GM18499 (cell line): ENCODE results near the gene NIT1.
A peak's percentile ranks its signal among the peaks of the same experiment; 100 is the strongest.

ENCODE experiments used
- ATAC-seq: cut with Tn5 transposase; IDR thresholded peaks from one replicate; pipeline ENCODE4 v1.9.1; 2021; ENCODE audit warnings: moderate number of reproducible peaks; ENCODE audit not compliant: insufficient read depth, unreplicated experiment

Gene NIT1

GRCh38 chr1:161140755-161141400, 23.0 kb downstream of the NIT1 start:
- ATAC-seq, result no peak

- no peak for ATAC-seq
These were observed 27.9 kb downstream of the NIT1 start for GRCh38 chr1:161145832-161146231.

- ATAC-seq, result no peak
These were observed 35.3 kb downstream of the NIT1 start for GRCh38 chr1:161153176-161153575.

GRCh38 chr1:161153682-161154337, 35.9 kb downstream of the NIT1 start, which contains the start of gene UFC1:
Gene UFC1 (plus strand): TSS chr1:161153978. CDS start chr1:161153998, 20 bp downstream.
- ATAC-seq, result peak; percentile 53

- ATAC-seq, result no peak
These were observed 40.0 kb downstream of the NIT1 start for GRCh38 chr1:161157867-161158266.

GRCh38 chr1:161158316-161159010, 40.6 kb downstream of the NIT1 start:
- no peak for ATAC-seq

GRCh38 chr1:161159087-161159912, 41.4 kb downstream of the NIT1 start, which contains the start of gene USP21:
Gene USP21 (plus strand): TSS chr1:161159500. CDS start chr1:161160641, 1,141 bp downstream.
- ATAC-seq, result peak; percentile 54

- no peak for ATAC-seq
These were observed 42.0 kb downstream of the NIT1 start for GRCh38 chr1:161159913-161160243.

- no peak for ATAC-seq
These were observed 42.8 kb downstream of the NIT1 start for GRCh38 chr1:161160671-161161145.

GRCh38 chr1:161161652-161162051, 43.7 kb downstream of the NIT1 start:
- ATAC-seq, result no peak

GRCh38 chr1:161162052-161162451, 44.1 kb downstream of the NIT1 start:
- no peak for ATAC-seq

- ATAC-seq, result no peak
These were observed 44.9 kb downstream of the NIT1 start for GRCh38 chr1:161162806-161163205.

GRCh38 chr1:161163793-161164192, 45.9 kb downstream of the NIT1 start:
- no peak for ATAC-seq

GRCh38 chr1:161164901-161165610, 47.2 kb downstream of the NIT1 start:
- ATAC-seq, result no peak

GRCh38 chr1:161165742-161166668, 48.1 kb downstream of the NIT1 start, which contains the start of gene PPOX:
Gene PPOX (plus strand): TSS chr1:161166426. CDS start chr1:161166848, 422 bp downstream.
- peak; percentile 86 for ATAC-seq

GRCh38 chr1:161166669-161167548, 49.0 kb downstream of the NIT1 start:
- no peak for ATAC-seq

- ATAC-seq, result no peak
These were observed 51.0 kb downstream of the NIT1 start for GRCh38 chr1:161168906-161169305.
